HCT116 (cell line): Measurements from ENCODE around the gene IGLL5. TPM values are rescaled to one million over a fixed set of nuclear protein-coding genes. Genes with fewer than 3 reads are reported as not detected.
A peak's percentile ranks its signal among the peaks of the same experiment; 100 is the strongest.

Experiments used
- ATAC-seq: fragments of 200-7000 bp; cut with Tn5 transposase; 2 replicates; pipeline ENCODE4 v1.9.1; 2020; ENCODE audit warnings: mild to moderate bottlenecking, moderate library complexity
- BruUV-seq: library from RNA; stranded (reverse); fragments of 400-500 nt; replicated peaks from 2 replicates; lab custom pipeline; 2021; lab: Mats Ljungman, UMichigan
- CTCF ChIA-PET: fragments of 300-600 bp; sonication (Branson Sonifier 250); formaldehyde crosslinking; loops from one replicate; lab custom pipeline; 2021; ENCODE audit warnings: antibody characterized with exemption; lab: Charles Lee
- POLR2A ChIA-PET: fragments of 300-600, 350-600 bp; sonication (Branson Sonifier 250); formaldehyde crosslinking; loops from one replicate; lab custom pipeline; 2021; ENCODE audit warnings: antibody characterized with exemption; lab: Charles Lee
- RAD21 ChIA-PET, 2 experiments: fragments of 300-600 bp; sonication (Branson Sonifier 250); formaldehyde crosslinking; loops; one replicate each; lab custom pipeline; 2023; ENCODE audit warnings: low total read pairs in 2 of 2; ENCODE audit not compliant: uncharacterized antibody in 2 of 2, unreplicated experiment in 2 of 2, low non-redundant PET in 1 of 2; lab: Charles Lee
- DNase-seq: peaks from one replicate; pipeline ENCODE4 v3.0.0-alpha.2; 2010; ENCODE audit warnings: low read depth, low spot score
- H2AFZ ChIP-seq: fragments of 200-600 bp; shearing (Covaris generic), sonication (generic); 2 replicates; pipeline ENCODE4 v1.6.1; 2017; ENCODE audit warnings: low read depth, mixed run types, mixed read lengths, antibody characterized with exemption, low read length; ENCODE audit not compliant: poor library complexity, severe bottlenecking
- H3K27ac ChIP-seq: 2 replicates; pipeline ENCODE4 v1.5.1; 2012; ENCODE audit warnings: low read depth, low read length
- H3K27me3 ChIP-seq: fragments of 200-600 bp; sonication (generic); 2 replicates; pipeline ENCODE4 v1.6.1; 2016; ENCODE audit warnings: mixed run types, low read length, mixed read lengths; ENCODE audit not compliant: insufficient read depth
- H3K36me3 ChIP-seq, 2 experiments: fragments of 200-500 bp in 1 of 2; fragments of 200-600 bp in 1 of 2; sonication (Bioruptor generic) in 1 of 2; sonication (generic) in 1 of 2; 2 replicates each; pipeline versions ENCODE4 v1.5.1 to v1.6.1; 2014 to 2016; ENCODE audit warnings: low read length in 2 of 2, inconsistent platforms in 1 of 2, mixed read lengths in 1 of 2, mixed run types in 1 of 2; ENCODE audit not compliant: insufficient read depth in 2 of 2, control insufficient read depth in 1 of 2
- H3K4me1 ChIP-seq, 2 experiments: fragments of 200-600 bp in 1 of 2; sonication (generic) in 1 of 2; 2 replicates each; pipeline versions ENCODE4 v1.5.1 to v1.6.1; 2012 to 2017; ENCODE audit warnings: low read length in 2 of 2, inconsistent platforms in 1 of 2, mild to moderate bottlenecking in 1 of 2, mixed read lengths in 1 of 2, mixed run types in 1 of 2, moderate library complexity in 1 of 2; ENCODE audit not compliant: insufficient read depth in 2 of 2, control insufficient read depth in 1 of 2
- H3K4me2 ChIP-seq: fragments of 200-600 bp; sonication (generic); 2 replicates; pipeline ENCODE4 v1.6.1; 2017; ENCODE audit warnings: mixed run types, low read length, mixed read lengths
- H3K4me3 ChIP-seq, 2 experiments: fragments of 200-600 bp in 1 of 2; sonication (generic) in 1 of 2; replicated peaks in 1 of 2; 2 replicates each; pipeline ENCODE4 v1.5.1; 2011 to 2016; ENCODE audit warnings: low read length in 2 of 2, control low read depth in 1 of 2, low read depth in 1 of 2, mild to moderate bottlenecking in 1 of 2, mixed read lengths in 1 of 2, mixed run types in 1 of 2
- H3K79me2 ChIP-seq: fragments of 200-600 bp; sonication (generic); 2 replicates; pipeline ENCODE4 v1.6.1; 2017; ENCODE audit warnings: mild to moderate bottlenecking, mixed run types, low read length, moderate library complexity, mixed read lengths; ENCODE audit not compliant: insufficient read depth
- H3K9ac ChIP-seq: fragments of 200-600 bp; sonication (generic); 2 replicates; pipeline ENCODE4 v1.6.1; 2016; ENCODE audit warnings: low read length, mixed read lengths
- H3K9me2 ChIP-seq: fragments of 200-600 bp; sonication (generic), shearing (Covaris generic); 2 replicates; pipeline ENCODE4 v1.6.1; 2017; ENCODE audit warnings: mixed run types, mild to moderate bottlenecking, moderate library complexity; ENCODE audit not compliant: insufficient read depth
- H3K9me3 ChIP-seq, 2 experiments: fragments of 200-500 bp in 1 of 2; fragments of 200-600 bp in 1 of 2; sonication (Bioruptor generic) in 1 of 2; sonication (generic) in 1 of 2; 2 replicates each; pipeline ENCODE4 v1.6.1; 2014 to 2017; ENCODE audit warnings: low read length in 2 of 2, mixed read lengths in 2 of 2, inconsistent platforms in 1 of 2, low read depth in 1 of 2, mild to moderate bottlenecking in 1 of 2, mixed run types in 1 of 2, moderate library complexity in 1 of 2; ENCODE audit not compliant: control insufficient read depth in 1 of 2, insufficient read depth in 1 of 2
- H4K20me1 ChIP-seq: fragments of 200-600 bp; sonication (generic), shearing (Covaris generic); 2 replicates; pipeline ENCODE4 v1.6.1; 2017; ENCODE audit warnings: mixed run types, mild to moderate bottlenecking, moderate library complexity; ENCODE audit not compliant: insufficient read depth
- FOSL1 ChIP-seq: IDR thresholded peaks from 2 replicates; pipeline ENCODE4 v1.6.1; 2012; ENCODE audit warnings: low read depth
- SP1 ChIP-seq: IDR thresholded peaks from 2 replicates; pipeline ENCODE4 v1.6.1; 2012; ENCODE audit warnings: low read depth
- TCF7L2 ChIP-seq: IDR thresholded peaks from 2 replicates; pipeline ENCODE4 v1.7.0; 2011; ENCODE audit warnings: borderline replicate concordance, inconsistent platforms; ENCODE audit not compliant: insufficient read depth, insufficient read length; ENCODE audit errors: extremely low read depth
- ZFX ChIP-seq: fragments of 450-650 bp; IDR thresholded peaks from 2 replicates; pipeline ENCODE4 v1.6.1; 2017
- intact Hi-C: fragments of 100-400 bp; cut with micrococcal nuclease; formaldehyde crosslinking; loops from 2 replicates; pipeline ENCODE4 v1.10.0; 2022
- total RNA-seq: library from RNA; stranded (reverse); gene quantifications from one replicate; pipeline ENCODE4 v1.2.1, GENCODE V29; 2021; ENCODE audit not compliant: unreplicated experiment
- TF ChIP-seq, protein P1 (sequence below), 3 experiments: fragments of 200-600 bp in 1 of 3; sonication (generic) in 1 of 3; IDR thresholded peaks in 2 of 3; conservative IDR thresholded peaks in 1 of 3; 2 replicates each; pipeline ENCODE4 v1.5.1; 2012 to 2017; ENCODE audit warnings: low read depth in 2 of 3, low read length in 2 of 3, antibody characterized with exemption in 1 of 3, borderline replicate concordance in 1 of 3, control low read depth in 1 of 3, mild to moderate bottlenecking in 1 of 3, mixed read lengths in 1 of 3, mixed run types in 1 of 3, moderate library complexity in 1 of 3; ENCODE audit not compliant: insufficient read depth in 1 of 3

Gene IGLL5
- total RNA-seq, 1 experiment from 2014 or later, result not detected

- BruUV-seq, result no TSS peak
- no peaks in the 10 kb centered on the region for H3K9me3 ChIP-seq
- intact Hi-C loops, result no loop called here
These were observed 48.0 kb downstream of the IGLL5 start for GRCh38 chr22:22935546-22936157.

More at GRCh38 chr22:22935546-22936157, 48.0 kb downstream of the IGLL5 start:
- H3K79me2 ChIP-seq, result no peaks in the 10 kb centered on the region
- H3K27ac ChIP-seq, result no peak overlapping the region
- no peaks in the 10 kb centered on the region for H3K36me3 ChIP-seq
- ChIA-PET CTCF (interaction anchor here (0.6 to 1.5 kb wide), 3 partner anchors 80 to 374 kb away, joined by 3 read pairs; no protein-coding TSS in a partner anchor), RAD21 (no interaction called here), POLR2A (no interaction called here)
- H3K4me3 ChIP-seq, result no peak overlapping the region
- H3K4me2 ChIP-seq, result no peak overlapping the region
- H3K9me2 ChIP-seq, result no peaks in the 10 kb centered on the region
- ATAC-seq (peak; percentile 55), DNase-seq (no peak)
- H3K27me3 ChIP-seq, result no peaks in the 10 kb centered on the region
- no peak overlapping the region for H3K9ac ChIP-seq
- no peak overlapping the region for H2AFZ ChIP-seq
- no peaks in the 10 kb centered on the region for H3K4me1 ChIP-seq
- TF ChIP-seq FOSL1, result no peak
- no peak for TF ChIP-seq ZFX
- TF ChIP-seq, protein P1, sequence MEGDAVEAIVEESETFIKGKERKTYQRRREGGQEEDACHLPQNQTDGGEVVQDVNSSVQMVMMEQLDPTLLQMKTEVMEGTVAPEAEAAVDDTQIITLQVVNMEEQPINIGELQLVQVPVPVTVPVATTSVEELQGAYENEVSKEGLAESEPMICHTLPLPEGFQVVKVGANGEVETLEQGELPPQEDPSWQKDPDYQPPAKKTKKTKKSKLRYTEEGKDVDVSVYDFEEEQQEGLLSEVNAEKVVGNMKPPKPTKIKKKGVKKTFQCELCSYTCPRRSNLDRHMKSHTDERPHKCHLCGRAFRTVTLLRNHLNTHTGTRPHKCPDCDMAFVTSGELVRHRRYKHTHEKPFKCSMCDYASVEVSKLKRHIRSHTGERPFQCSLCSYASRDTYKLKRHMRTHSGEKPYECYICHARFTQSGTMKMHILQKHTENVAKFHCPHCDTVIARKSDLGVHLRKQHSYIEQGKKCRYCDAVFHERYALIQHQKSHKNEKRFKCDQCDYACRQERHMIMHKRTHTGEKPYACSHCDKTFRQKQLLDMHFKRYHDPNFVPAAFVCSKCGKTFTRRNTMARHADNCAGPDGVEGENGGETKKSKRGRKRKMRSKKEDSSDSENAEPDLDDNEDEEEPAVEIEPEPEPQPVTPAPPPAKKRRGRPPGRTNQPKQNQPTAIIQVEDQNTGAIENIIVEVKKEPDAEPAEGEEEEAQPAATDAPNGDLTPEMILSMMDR (IDR thresholded peaks at IDR 0.05 in 2 of 3, conservative IDR thresholded peaks at IDR 0.05 in 1 of 3; ENCODE audit: borderline replicate concordance in 1 of 3, insufficient read depth in 1 of 3, low read depth in 2 of 3, low read length in 2 of 3), result 0 out of 6 replicates have a peak, but pooled peaks of 2 of the 3 experiments have one; percentile 12 to 15
- no peak for TF ChIP-seq TCF7L2
- TF ChIP-seq SP1, result no peak
- H4K20me1 ChIP-seq, result no peaks in the 10 kb centered on the region
